ENCODE measurements around the gene RAPGEF1. TPM values are rescaled to one million over a fixed set of nuclear protein-coding genes. Genes with fewer than 3 reads are reported as not detected.

Gene RAPGEF1
- total RNA-seq, 1 donor from 2014 or later, result 73.1 TPM

- DNase-seq (ENCODE audit: low spot score), result no peak
- Mint-ChIP-seq H3K27ac (ENCODE audit: unreplicated experiment) (peak overlapping the region; percentile 22), H3K36me3 (ENCODE audit: low read depth) (peaks cover 2% of the 10 kb centered on the region), H3K4me1 (ENCODE audit: low read depth) (peaks cover 26% of the 10 kb centered on the region), H3K4me3 (ENCODE audit: unreplicated experiment) (no peak overlapping the region), H3K9me3 (ENCODE audit: low read depth) (no peaks in the 10 kb centered on the region), H3K27me3 (ENCODE audit: low read depth) (no peaks in the 10 kb centered on the region)
- TF ChIP-seq CTCF (IDR thresholded peaks at IDR 0.05), result no peak
Observed at GRCh38 chr9:131649646-131650045, 90.2 kb downstream of the RAPGEF1 start.

GRCh38 chr9:131645078-131645776 is 94.6 kb downstream of the RAPGEF1 start:
- DNase-seq (ENCODE audit: low spot score), result no peak
- Mint-ChIP-seq H3K9me3 (ENCODE audit: low read depth) (no peaks in the 10 kb centered on the region), H3K27me3 (ENCODE audit: low read depth) (no peaks in the 10 kb centered on the region), H3K27ac (ENCODE audit: unreplicated experiment) (peak overlapping the region; percentile 42), H3K36me3 (ENCODE audit: low read depth) (peaks cover 8% of the 10 kb centered on the region), H3K4me3 (ENCODE audit: unreplicated experiment) (no peak overlapping the region), H3K4me1 (ENCODE audit: low read depth) (peaks cover 39% of the 10 kb centered on the region)
- no peak for TF ChIP-seq CTCF (IDR thresholded peaks at IDR 0.05)

GRCh38 chr9:131642496-131643083 is 97.3 kb downstream of the RAPGEF1 start:
- TF ChIP-seq CTCF (IDR thresholded peaks at IDR 0.05), result no peak
- H3K4me3 Mint-ChIP-seq (ENCODE audit: unreplicated experiment), result no peak overlapping the region
- peaks cover 30% of the 10 kb centered on the region for H3K4me1 Mint-ChIP-seq (ENCODE audit: low read depth)
- peaks cover 14% of the 10 kb centered on the region for H3K36me3 Mint-ChIP-seq (ENCODE audit: low read depth)
- no peak for DNase-seq (ENCODE audit: low spot score)
- H3K9me3 Mint-ChIP-seq (ENCODE audit: low read depth), result no peaks in the 10 kb centered on the region
- no peaks in the 10 kb centered on the region for H3K27me3 Mint-ChIP-seq (ENCODE audit: low read depth)
- H3K27ac Mint-ChIP-seq (ENCODE audit: unreplicated experiment), result peak overlapping the region; percentile 90

GRCh38 chr9:131641618-131642495 is 98.0 kb downstream of the RAPGEF1 start:
- no peak overlapping the region for H3K4me3 Mint-ChIP-seq (ENCODE audit: unreplicated experiment)
- peaks cover 30% of the 10 kb centered on the region for H3K4me1 Mint-ChIP-seq (ENCODE audit: low read depth)
- no peaks in the 10 kb centered on the region for H3K27me3 Mint-ChIP-seq (ENCODE audit: low read depth)
- peaks cover 15% of the 10 kb centered on the region for H3K36me3 Mint-ChIP-seq (ENCODE audit: low read depth)
- peak overlapping the region; percentile 90 for H3K27ac Mint-ChIP-seq (ENCODE audit: unreplicated experiment)
- no peak for DNase-seq (ENCODE audit: low spot score)
- peak; percentile 76 for TF ChIP-seq CTCF (IDR thresholded peaks at IDR 0.05)
- H3K9me3 Mint-ChIP-seq (ENCODE audit: low read depth), result no peaks in the 10 kb centered on the region

Measured in chondrocyte (in vitro differentiated cells).